HEK293T (cell line): Measurements from ENCODE around the gene BMP8B.

Experiments used
- CTCF ChIA-PET: fragments of 350-600 bp; formaldehyde crosslinking; extraction: SDS; loops from one replicate; lab custom pipeline; 2021; ENCODE audit warnings: antibody characterized with exemption, inconsistent platforms; lab: Yijun Ruan, JAX
- POLR2A ChIA-PET: fragments of 350-600 bp; formaldehyde crosslinking; extraction: SDS; loops from one replicate; lab custom pipeline; 2020; ENCODE audit warnings: antibody characterized with exemption, inconsistent platforms; lab: Yijun Ruan, JAX
- DNase-seq: peaks from one replicate; pipeline ENCODE4 v3.0.0; 2012; ENCODE audit warnings: mixed read lengths; ENCODE audit errors: extremely low spot score
- ARNT ChIP-seq: fragments of 450-650 bp; IDR thresholded peaks from 2 replicates; pipeline ENCODE4 v1.6.1; 2017; ENCODE audit warnings: mild to moderate bottlenecking
- BHLHE40 ChIP-seq: fragments of 450-650 bp; IDR thresholded peaks from 2 replicates; pipeline ENCODE4 v1.6.1; 2016; ENCODE audit warnings: mild to moderate bottlenecking, moderate library complexity, borderline replicate concordance
- CTBP1 ChIP-seq: fragments of 450-650 bp; IDR thresholded peaks from 2 replicates; pipeline ENCODE4 v1.6.1; 2016; ENCODE audit warnings: borderline replicate concordance
- ELF4 ChIP-seq: fragments of 450-650 bp; IDR thresholded peaks from 2 replicates; pipeline ENCODE4 v1.6.1; 2017; ENCODE audit warnings: antibody characterized with exemption
- FOXA1 ChIP-seq: fragments of 450-650 bp; IDR thresholded peaks from 2 replicates; pipeline ENCODE4 v1.6.1; 2016; ENCODE audit warnings: mild to moderate bottlenecking
- FOXK2 ChIP-seq: fragments of 450-650 bp; IDR thresholded peaks from 2 replicates; pipeline ENCODE4 v1.6.1; 2016; ENCODE audit warnings: mild to moderate bottlenecking
- FOXM1 ChIP-seq: fragments of 450-650 bp; IDR thresholded peaks from 2 replicates; pipeline ENCODE4 v1.6.1; 2017; ENCODE audit warnings: mild to moderate bottlenecking, borderline replicate concordance
- HDGF ChIP-seq: fragments of 450-650 bp; IDR thresholded peaks from 2 replicates; pipeline ENCODE4 v1.6.1; 2017; ENCODE audit warnings: antibody characterized with exemption, borderline replicate concordance
- L3MBTL2 ChIP-seq: fragments of 450-650 bp; conservative IDR thresholded peaks from 2 replicates; pipeline ENCODE4 v1.6.1; 2016; ENCODE audit warnings: mild to moderate bottlenecking
- LEF1 ChIP-seq: fragments of 450-650 bp; IDR thresholded peaks from 2 replicates; pipeline ENCODE4 v1.6.1; 2017; ENCODE audit warnings: mild to moderate bottlenecking, borderline replicate concordance
- NFRKB ChIP-seq: fragments of 450-650 bp; IDR thresholded peaks from 2 replicates; pipeline ENCODE4 v1.6.1; 2016; ENCODE audit warnings: mild to moderate bottlenecking, moderate library complexity
- SP1 ChIP-seq: fragments of 450-650 bp; IDR thresholded peaks from 2 replicates; pipeline ENCODE4 v1.6.1; 2017
- SUZ12 ChIP-seq: fragments of 450-650 bp; IDR thresholded peaks from 2 replicates; pipeline ENCODE4 v1.6.1; 2016; ENCODE audit warnings: mild to moderate bottlenecking
- TARDBP ChIP-seq: fragments of 450-650 bp; IDR thresholded peaks from 2 replicates; pipeline ENCODE4 v1.6.1; 2016
- ZNF384 ChIP-seq: fragments of 450-650 bp; IDR thresholded peaks from 2 replicates; pipeline ENCODE4 v1.6.1; 2016
- TF ChIP-seq, protein P1 (sequence below): fragments of 450-650 bp; IDR thresholded peaks from 2 replicates; pipeline ENCODE4 v1.6.1; 2016

BMP8B gene

DNA sequence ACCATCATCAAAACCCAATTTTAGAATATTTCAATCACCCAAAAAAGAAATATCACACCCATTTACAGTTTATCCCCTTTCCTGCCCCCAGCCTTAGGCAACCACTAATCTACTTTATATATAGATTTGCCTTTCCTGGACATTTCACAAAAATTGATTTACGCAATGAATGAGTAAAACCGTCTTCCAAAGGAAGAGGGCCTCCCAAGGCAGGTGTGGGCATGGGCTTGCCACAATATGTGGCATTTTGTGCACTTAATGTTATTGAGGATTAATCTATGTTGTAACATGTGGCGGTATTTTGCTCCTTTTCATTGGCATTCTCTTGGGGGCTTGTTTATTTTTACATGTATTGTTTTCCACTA, 11.8 kb upstream of the BMP8B start:
- POLR2A ChIA-PET = interaction anchor here (0.8 to 3.7 kb wide), 2 partner anchors 11 to 15 kb away, joined by 3 to 20 read pairs; partner anchors contain the start of gene BMP8B
- CTCF ChIA-PET = interaction anchor here (0.6 to 1.8 kb wide), 8 partner anchors 9 to 314 kb away, joined by 3 to 10 read pairs (median 4); partner anchors contain the start of genes BMP8B and PPIE
- TF ChIP-seq CTBP1 (no peak), ELF4 (no peak), FOXM1 (no peak), FOXK2 (no peak), NFRKB (no peak)
- TF ChIP-seq, protein P1, sequence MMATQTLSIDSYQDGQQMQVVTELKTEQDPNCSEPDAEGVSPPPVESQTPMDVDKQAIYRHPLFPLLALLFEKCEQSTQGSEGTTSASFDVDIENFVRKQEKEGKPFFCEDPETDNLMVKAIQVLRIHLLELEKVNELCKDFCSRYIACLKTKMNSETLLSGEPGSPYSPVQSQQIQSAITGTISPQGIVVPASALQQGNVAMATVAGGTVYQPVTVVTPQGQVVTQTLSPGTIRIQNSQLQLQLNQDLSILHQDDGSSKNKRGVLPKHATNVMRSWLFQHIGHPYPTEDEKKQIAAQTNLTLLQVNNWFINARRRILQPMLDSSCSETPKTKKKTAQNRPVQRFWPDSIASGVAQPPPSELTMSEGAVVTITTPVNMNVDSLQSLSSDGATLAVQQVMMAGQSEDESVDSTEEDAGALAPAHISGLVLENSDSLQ = no peak
- no peak for DNase-seq

DNA sequence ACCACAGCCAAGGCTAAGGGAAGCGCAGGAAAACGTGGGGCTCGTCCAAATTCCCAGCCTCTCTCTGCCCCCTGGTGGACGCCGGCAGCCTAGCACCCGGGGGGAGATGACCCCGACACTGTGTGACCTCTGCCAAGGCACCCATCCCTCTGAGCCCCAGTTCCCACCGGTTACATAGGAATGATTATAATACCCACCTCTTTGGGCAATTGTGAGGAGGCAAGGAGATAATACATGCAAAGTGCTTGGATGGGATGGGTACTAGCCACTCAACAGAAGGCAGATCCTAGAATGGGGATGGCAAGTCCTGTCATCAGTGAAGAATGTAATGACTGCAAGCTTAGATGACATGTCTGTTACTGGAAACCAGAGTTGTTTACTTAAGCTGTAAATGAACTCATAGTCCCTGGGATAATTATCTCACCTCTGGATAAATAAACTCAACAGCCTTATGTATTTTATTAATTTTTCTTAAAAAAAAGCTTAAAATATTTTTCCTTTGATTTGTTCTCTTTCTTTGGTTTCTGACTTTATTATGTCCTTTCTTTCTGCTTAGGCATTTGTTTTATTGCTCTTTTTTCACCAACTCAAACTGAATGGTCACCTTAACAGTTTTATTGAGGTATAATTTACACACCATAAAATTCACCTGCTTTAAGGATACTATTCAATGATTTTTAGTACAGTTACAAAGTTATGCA, 11.3 kb upstream of the BMP8B start:
- ChIA-PET CTCF (interaction anchor here (0.6 to 1.8 kb wide), 11 partner anchors 9 to 358 kb away, joined by 3 to 10 read pairs (median 3); partner anchors contain the start of genes BMP8B and PPIE), POLR2A (interaction anchor here (0.8 to 3.7 kb wide), 2 partner anchors 11 to 16 kb away, joined by 3 to 20 read pairs; partner anchors contain the start of gene BMP8B)
- TF ChIP-seq FOXA1 (no peak), BHLHE40 (no peak), TARDBP (no peak), HDGF (no peak), ZNF384 (no peak), LEF1 (no peak), ARNT (no peak), L3MBTL2 (no peak), NFRKB (no peak), CTBP1 (no peak; the same call in 1 of the 2 replicates), FOXM1 (no peak)
- TF ChIP-seq, protein P1 = no peak
- DNase-seq = peak; percentile 80

DNA sequence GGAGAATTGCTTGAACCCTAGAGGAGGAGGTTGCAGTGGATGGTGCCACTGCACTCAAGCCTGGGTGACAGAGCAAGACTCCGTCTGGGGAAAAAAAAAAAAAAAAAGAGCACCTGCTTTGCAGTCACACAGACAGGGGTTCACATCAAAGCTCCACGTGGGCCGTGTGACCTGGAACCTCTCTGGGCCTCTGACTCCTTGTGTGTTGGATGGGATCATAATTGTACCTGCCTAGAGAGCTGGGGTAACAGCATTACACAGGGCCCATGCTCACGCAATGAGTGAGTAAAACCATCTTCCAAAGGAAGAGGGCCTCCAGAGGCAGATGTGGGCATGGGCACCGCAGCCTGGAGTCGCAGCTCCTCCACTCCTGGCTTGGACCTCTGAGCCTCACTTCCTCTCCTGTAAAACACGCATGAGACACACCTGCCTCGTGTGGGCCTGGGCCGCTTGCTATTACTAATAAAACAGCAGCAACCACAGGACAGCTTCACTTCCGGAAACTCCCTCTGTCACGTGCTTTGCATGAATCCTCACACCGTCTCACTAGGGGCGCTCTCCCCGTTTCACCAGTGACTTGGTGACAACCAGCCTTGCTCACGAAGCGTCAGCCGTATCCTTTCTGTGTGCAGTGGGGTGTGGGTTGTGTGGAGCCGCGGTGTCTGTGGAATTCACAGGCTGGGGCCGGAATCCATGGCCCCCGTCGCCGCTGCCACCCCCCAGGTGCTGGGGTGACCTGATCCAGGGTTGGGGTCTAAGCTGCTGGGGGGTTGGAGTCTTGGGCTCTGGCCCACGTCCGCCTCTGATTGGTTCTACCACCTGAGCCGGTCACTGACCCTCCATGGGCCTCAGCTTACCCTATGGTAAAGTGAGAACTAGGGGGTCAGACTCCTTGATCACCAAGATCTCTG, 10.4 kb upstream of the BMP8B start:
- peak; percentile 63 for DNase-seq
- POLR2A ChIA-PET = interaction anchor here (1.5 to 3.7 kb wide), 2 partner anchors 10 to 60 kb away, joined by 8 to 20 read pairs; partner anchors contain the start of genes BMP8B and PPIE

DNA sequence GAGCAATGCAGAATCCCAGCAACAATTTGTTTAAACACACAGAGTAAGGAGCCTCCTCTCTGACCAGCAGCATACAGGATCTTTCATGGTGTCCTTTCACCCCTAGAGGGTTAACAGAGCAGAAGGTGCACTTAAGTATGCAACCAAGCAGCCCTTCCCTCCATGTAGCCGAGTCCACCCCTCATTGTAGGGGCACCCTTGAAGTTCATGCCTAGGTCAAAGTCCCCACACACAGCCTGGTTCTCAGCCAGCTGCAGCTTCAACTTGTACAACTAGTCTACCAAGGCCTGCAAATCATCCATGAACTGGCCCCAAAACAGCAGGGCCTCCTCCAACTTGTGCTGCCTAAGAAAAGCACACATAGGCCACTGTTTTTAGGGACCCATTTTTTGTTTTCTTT, 7.0 kb upstream of the BMP8B start:
- TF ChIP-seq L3MBTL2 (no peak), TARDBP (no peak), FOXM1 (no peak), CTBP1 (no peak), FOXA1 (no peak)
- TF ChIP-seq, protein P1 = no peak
- CTCF ChIA-PET = no interaction called here

More for the DNA sequence above, 10.4 kb upstream of the BMP8B start:
- CTCF ChIA-PET = interaction anchor here (0.6 to 1.8 kb wide), 13 partner anchors 10 to 357 kb away, joined by 3 to 10 read pairs (median 3); partner anchors contain the start of gene BMP8B
- TF ChIP-seq ELF4 = peak; percentile 68
- peak; percentile 81 for TF ChIP-seq L3MBTL2

DNA sequence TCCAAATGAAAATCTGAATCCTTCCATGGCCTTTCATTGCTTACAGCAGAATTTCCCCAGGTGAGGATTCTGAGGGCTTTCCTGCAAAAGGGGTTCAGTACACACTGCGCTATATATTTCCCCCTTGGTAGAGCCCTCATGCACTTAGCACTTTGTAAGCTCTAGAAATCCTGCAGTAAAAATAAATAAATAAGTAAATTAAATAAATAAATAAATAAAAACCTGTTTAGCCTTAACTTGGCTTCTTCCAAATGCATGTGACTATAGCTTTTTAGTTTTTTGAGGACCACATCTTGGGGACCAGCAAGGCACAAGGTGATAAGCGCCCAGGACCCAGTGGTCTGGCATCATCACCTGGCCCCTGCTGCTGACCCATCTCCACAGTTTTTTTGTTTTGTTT, 3.2 kb upstream of the BMP8B start:
- ChIA-PET CTCF (interaction anchor here (1.0 kb wide), 1 partner anchor 8 kb away, joined by 4 read pairs; no protein-coding TSS in a partner anchor), POLR2A (no interaction called here)
- TF ChIP-seq TARDBP (no peak), LEF1 (no peak), FOXK2 (no peak), L3MBTL2 (no peak), ARNT (no peak), HDGF (no peak), NFRKB (no peak), SUZ12 (no peak), FOXM1 (no peak), CTBP1 (no peak), SP1 (no peak), ELF4 (no peak)
- TF ChIP-seq, protein P1 = no peak
- no peak for DNase-seq

More for the DNA sequence above, 7.0 kb upstream of the BMP8B start:
- POLR2A ChIA-PET = no interaction called here
- DNase-seq = no peak
